GM21447 (cell line): ENCODE measurements around the gene USP48.
"Not testable (repeated sequence)": the region's sequence is repeated elsewhere in the genome, so short reads cannot be mapped to it uniquely, and the experiment has no call there.

Experiments used
- ATAC-seq: cut with Tn5 transposase; IDR thresholded peaks from one replicate; pipeline ENCODE4 v1.9.1; 2021; ENCODE audit not compliant: unreplicated experiment

The USP48 gene

GRCh38 chr1:21782868-21783678 is at the start of gene USP48:
Gene USP48, minus strand, starts transcription at chr1:21783149. Its CDS starts 192 bp downstream, at chr1:21782957.
- ATAC-seq, result peak; percentile 54

GRCh38 chr1:21831454-21831970 is 48.6 kb upstream of the USP48 start:
- ATAC-seq, result no peak

GRCh38 chr1:21830792-21831453 is 48.0 kb upstream of the USP48 start:
- ATAC-seq, result no peak

- no peak for ATAC-seq
Measured at GRCh38 chr1:21829294-21829693, 46.3 kb upstream of the USP48 start.

GRCh38 chr1:21828506-21829210 is 45.7 kb upstream of the USP48 start:
- ATAC-seq, result no peak

- no peak for ATAC-seq
Measured at GRCh38 chr1:21828075-21828474, 45.1 kb upstream of the USP48 start.

GRCh38 chr1:21827141-21827679 is 44.3 kb upstream of the USP48 start:
- no peak for ATAC-seq

- ATAC-seq, result not testable (repeated sequence)
Measured at GRCh38 chr1:21826694-21827093, 43.7 kb upstream of the USP48 start.

- ATAC-seq, result no peak
Measured at GRCh38 chr1:21825393-21825792, 42.4 kb upstream of the USP48 start.

GRCh38 chr1:21824926-21825325 is 42.0 kb upstream of the USP48 start:
- ATAC-seq, result no peak

GRCh38 chr1:21823980-21824702 is 41.2 kb upstream of the USP48 start:
- no peak for ATAC-seq

GRCh38 chr1:21823206-21823979 is 40.4 kb upstream of the USP48 start:
- ATAC-seq, result no peak

- no peak for ATAC-seq
Measured at GRCh38 chr1:21822349-21822748, 39.4 kb upstream of the USP48 start.

- ATAC-seq, result no peak
Measured at GRCh38 chr1:21821385-21822019, 38.6 kb upstream of the USP48 start.

- no peak for ATAC-seq
Measured at GRCh38 chr1:21820597-21821232, 37.8 kb upstream of the USP48 start.

- no peak for ATAC-seq
Measured at GRCh38 chr1:21818656-21819055, 35.7 kb upstream of the USP48 start.

GRCh38 chr1:21816602-21817302 is 33.8 kb upstream of the USP48 start:
- ATAC-seq, result no peak

GRCh38 chr1:21815724-21816321 is 32.9 kb upstream of the USP48 start:
- no peak for ATAC-seq
